NCI-H1436 treated with DMSO at 0.1 percent for 48 hours (cell line): ENCODE data around the gene NEK3.
"Not testable (repeated sequence)": the region's sequence is repeated elsewhere in the genome, so short reads cannot be mapped to it uniquely, and the experiment has no call there.

Source experiments
- DNase-seq: peaks from one replicate; lab custom pipeline; 2025; lab: John Stamatoyannopoulos, UW

NEK3 gene

GRCh38 chr13:52169839-52170238 lies 10.4 kb upstream of the NEK3 start:
- no peak for DNase-seq

- no peak for DNase-seq
Observed at GRCh38 chr13:52165411-52165810, 6.0 kb upstream of the NEK3 start.

- no peak for DNase-seq
Observed at GRCh38 chr13:52164989-52165388, 5.6 kb upstream of the NEK3 start.

GRCh38 chr13:52163878-52164277 lies 4.5 kb upstream of the NEK3 start:
- not testable (repeated sequence) for DNase-seq

- no peak for DNase-seq
Observed at GRCh38 chr13:52162279-52163101, 3.1 kb upstream of the NEK3 start.

- DNase-seq, result no peak
Observed at GRCh38 chr13:52161181-52161646, 1.8 kb upstream of the NEK3 start.

- no peak for DNase-seq
Observed at GRCh38 chr13:52160506-52160905, 1.1 kb upstream of the NEK3 start.

- DNase-seq, result no peak
Observed at GRCh38 chr13:52160053-52160452, 656 bp upstream of the NEK3 start.

- DNase-seq, result no peak
Observed at GRCh38 chr13:52158629-52159158, 703 bp downstream of the NEK3 start.

GRCh38 chr13:52156724-52157261 lies 2.6 kb downstream of the NEK3 start:
- no peak for DNase-seq

GRCh38 chr13:52155177-52155576 lies 4.2 kb downstream of the NEK3 start:
- DNase-seq, result no peak

GRCh38 chr13:52147225-52147624 lies 12.2 kb downstream of the NEK3 start:
- no peak for DNase-seq

GRCh38 chr13:52141299-52141698 lies 18.1 kb downstream of the NEK3 start:
- no peak for DNase-seq

- no peak for DNase-seq
Observed at GRCh38 chr13:52137489-52137888, 21.9 kb downstream of the NEK3 start.

- no peak for DNase-seq
Observed at GRCh38 chr13:52136763-52137162, 22.6 kb downstream of the NEK3 start.

GRCh38 chr13:52130641-52131040 lies 28.8 kb downstream of the NEK3 start:
- DNase-seq, result no peak

GRCh38 chr13:52128714-52129700 lies 30.4 kb downstream of the NEK3 start, which contains the start of gene NEK5:
Gene NEK5, minus strand, starts transcription at chr13:52129073. Its CDS starts 1,591 bp downstream, at chr13:52127482.
- no peak for DNase-seq

GRCh38 chr13:52127783-52128702 lies 31.4 kb downstream of the NEK3 start:
- DNase-seq, result no peak

GRCh38 chr13:52127378-52127777 lies 32.0 kb downstream of the NEK3 start:
- DNase-seq, result no peak

GRCh38 chr13:52125547-52125946 lies 33.9 kb downstream of the NEK3 start:
- DNase-seq, result no peak

- no peak for DNase-seq
Observed at GRCh38 chr13:52118595-52118994, 40.8 kb downstream of the NEK3 start.
